NCI-H1436 (cell line): ENCODE measurements around the gene DYNLT1.
"Not testable (repeated sequence)": the region's sequence is repeated elsewhere in the genome, so short reads cannot be mapped to it uniquely, and the experiment has no call there.

Experiments
- DNase-seq: peaks from one replicate; lab custom pipeline; 2025; lab: John Stamatoyannopoulos, UW

The DYNLT1 gene

GRCh38 chr6:158644231-158645063, at the start of gene DYNLT1:
TSS of gene DYNLT1 (minus strand) at chr6:158644743. CDS start at chr6:158644708, 35 bp downstream.
- DNase-seq, result peak; percentile 78

- DNase-seq, result no peak
These were observed 44.3 kb upstream of the DYNLT1 start for GRCh38 chr6:158688860-158689259.

GRCh38 chr6:158687506-158687905, 43.0 kb upstream of the DYNLT1 start:
- no peak for DNase-seq

- DNase-seq, result no peak
These were observed 42.3 kb upstream of the DYNLT1 start for GRCh38 chr6:158686791-158687381.

- DNase-seq, result no peak
These were observed 41.8 kb upstream of the DYNLT1 start for GRCh38 chr6:158686311-158686710.

- no peak for DNase-seq
These were observed 40.3 kb upstream of the DYNLT1 start for GRCh38 chr6:158684745-158685324.

- DNase-seq, result no peak
These were observed 39.8 kb upstream of the DYNLT1 start for GRCh38 chr6:158684311-158684710.

GRCh38 chr6:158680481-158680880, 35.9 kb upstream of the DYNLT1 start:
- DNase-seq, result no peak

- no peak for DNase-seq
These were observed 35.5 kb upstream of the DYNLT1 start for GRCh38 chr6:158680015-158680414.

- no peak for DNase-seq
These were observed 33.5 kb upstream of the DYNLT1 start for GRCh38 chr6:158677906-158678578.

- not testable (repeated sequence) for DNase-seq
These were observed 32.6 kb upstream of the DYNLT1 start for GRCh38 chr6:158677094-158677493.

GRCh38 chr6:158674342-158675131, 30.0 kb upstream of the DYNLT1 start:
- no peak for DNase-seq

- no peak for DNase-seq
These were observed 28.2 kb upstream of the DYNLT1 start for GRCh38 chr6:158672726-158673125.

GRCh38 chr6:158672119-158672518, 27.6 kb upstream of the DYNLT1 start:
- not testable (repeated sequence) for DNase-seq

- DNase-seq, result no peak
These were observed 24.8 kb upstream of the DYNLT1 start for GRCh38 chr6:158669145-158670035.

- DNase-seq, result no peak
These were observed 24.2 kb upstream of the DYNLT1 start for GRCh38 chr6:158668707-158669103.

- no peak for DNase-seq
These were observed 22.9 kb upstream of the DYNLT1 start for GRCh38 chr6:158667360-158667981.

- DNase-seq, result no peak
These were observed 22.3 kb upstream of the DYNLT1 start for GRCh38 chr6:158666628-158667359.

GRCh38 chr6:158665332-158665731, 20.8 kb upstream of the DYNLT1 start:
- DNase-seq, result no peak
